NCI-H2227 (cell line): ENCODE data around the gene EBLN2.
A peak's percentile ranks its signal among the peaks of the same experiment; 100 is the strongest.
"Not testable (repeated sequence)": the region's sequence is repeated elsewhere in the genome, so short reads cannot be mapped to it uniquely, and the experiment has no call there.

ENCODE experiments used
- DNase-seq: peaks from one replicate; lab custom pipeline; 2025; ENCODE audit not compliant: unreplicated experiment; lab: John Stamatoyannopoulos, UW

The EBLN2 gene

GRCh38 chr3:73056845-73057150, 4.7 kb upstream of the EBLN2 start:
- DNase-seq = no peak

- DNase-seq = no peak
Measured at GRCh38 chr3:73060302-73060723, 1.1 kb upstream of the EBLN2 start.

DNA sequence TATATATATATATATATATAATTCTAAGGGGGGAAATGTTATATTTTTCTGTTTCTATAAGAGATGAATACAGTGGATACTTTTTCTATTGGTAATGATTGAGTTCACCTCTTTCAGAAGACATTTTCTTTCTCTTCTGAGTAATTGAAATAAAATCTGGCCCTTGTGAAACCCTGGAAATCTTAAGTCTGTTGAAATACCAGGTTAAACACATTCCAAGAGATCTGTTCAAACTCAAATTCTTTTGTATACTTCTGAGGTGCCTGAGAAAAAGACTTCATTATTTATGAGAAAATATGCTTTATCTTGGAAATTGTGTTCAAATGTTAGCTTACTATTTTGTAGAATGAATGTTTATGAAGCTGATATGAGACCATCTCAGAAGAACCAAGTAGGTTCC, 4.8 kb downstream of the EBLN2 start:
- not testable (repeated sequence) for DNase-seq

DNA sequence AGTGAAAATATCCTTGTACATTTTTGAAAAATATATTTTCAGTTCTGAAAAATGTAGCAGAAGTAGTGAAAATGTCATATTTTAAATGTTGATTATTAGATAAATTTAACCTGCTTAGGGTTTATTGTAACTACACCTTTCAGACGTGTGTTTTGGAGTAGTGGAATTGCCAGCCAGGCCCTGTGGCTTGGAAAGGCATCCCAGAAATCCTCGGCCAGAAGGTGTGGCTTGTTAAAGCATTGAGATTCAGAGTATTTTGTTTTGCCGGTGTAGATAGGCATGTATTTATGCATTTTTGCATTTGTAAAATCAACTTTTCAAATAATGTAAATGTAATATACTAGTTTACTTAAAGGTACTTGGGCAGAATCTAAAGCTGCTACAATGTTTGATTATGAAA, 7.0 kb downstream of the EBLN2 start:
- no peak for DNase-seq

- no peak for DNase-seq
Measured at GRCh38 chr3:73069187-73069586, 7.7 kb downstream of the EBLN2 start.

DNA sequence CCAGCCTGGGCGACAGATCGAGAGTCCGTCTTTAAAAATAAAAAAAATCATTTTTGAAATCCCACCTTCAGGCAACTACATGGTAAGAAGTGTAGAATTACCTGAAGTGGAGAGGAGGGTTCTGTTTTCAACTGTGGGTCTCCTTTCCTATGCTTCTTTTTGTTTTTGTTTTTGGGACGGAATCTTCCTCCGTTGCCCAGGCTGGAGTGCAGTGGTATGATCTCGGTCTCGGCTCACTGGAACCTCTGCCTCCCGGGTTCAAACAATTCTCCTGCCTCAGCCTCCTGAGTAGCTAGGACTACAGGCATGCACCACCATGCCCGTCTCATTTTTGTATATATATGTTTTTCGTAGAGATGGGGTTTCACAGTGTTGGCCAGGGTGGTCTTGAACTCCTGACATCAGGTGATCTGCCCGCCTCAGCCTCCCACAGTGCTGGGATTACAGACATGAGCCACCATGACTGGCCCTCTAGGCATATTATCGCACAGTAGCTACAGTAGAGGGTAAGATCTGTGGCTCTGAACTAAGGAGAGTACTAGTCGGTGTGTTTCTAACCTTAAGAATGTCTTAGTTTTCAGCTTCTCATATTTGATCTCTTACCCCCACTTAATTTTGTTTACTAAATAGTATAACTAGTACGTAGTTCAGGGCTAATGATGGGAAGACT, 8.5 kb downstream of the EBLN2 start:
- no peak for DNase-seq

- DNase-seq = no peak
Measured at GRCh38 chr3:73070675-73071575, 9.5 kb downstream of the EBLN2 start.

DNA sequence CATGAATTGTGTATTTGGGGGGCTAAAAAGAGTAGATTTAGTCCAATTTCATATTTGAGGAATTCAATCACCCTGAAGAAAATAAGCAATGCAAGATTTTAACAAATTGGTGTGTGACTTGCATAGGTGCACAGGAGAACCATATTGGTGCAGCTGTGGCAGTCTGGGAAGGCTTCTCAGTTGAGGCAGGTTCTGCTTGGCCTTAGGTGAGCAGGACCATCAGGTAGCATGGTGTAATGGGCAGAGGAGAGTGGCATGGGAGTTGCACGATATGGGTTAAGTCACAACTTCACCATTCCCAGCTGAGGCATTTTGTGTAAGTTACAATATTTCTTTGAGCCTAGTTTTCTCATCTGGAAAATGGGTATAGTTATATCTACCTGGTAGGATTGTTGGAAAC, 10.5 kb downstream of the EBLN2 start:
- DNase-seq = no peak

GRCh38 chr3:73072634-73073033, 11.2 kb downstream of the EBLN2 start:
- no peak for DNase-seq

DNA sequence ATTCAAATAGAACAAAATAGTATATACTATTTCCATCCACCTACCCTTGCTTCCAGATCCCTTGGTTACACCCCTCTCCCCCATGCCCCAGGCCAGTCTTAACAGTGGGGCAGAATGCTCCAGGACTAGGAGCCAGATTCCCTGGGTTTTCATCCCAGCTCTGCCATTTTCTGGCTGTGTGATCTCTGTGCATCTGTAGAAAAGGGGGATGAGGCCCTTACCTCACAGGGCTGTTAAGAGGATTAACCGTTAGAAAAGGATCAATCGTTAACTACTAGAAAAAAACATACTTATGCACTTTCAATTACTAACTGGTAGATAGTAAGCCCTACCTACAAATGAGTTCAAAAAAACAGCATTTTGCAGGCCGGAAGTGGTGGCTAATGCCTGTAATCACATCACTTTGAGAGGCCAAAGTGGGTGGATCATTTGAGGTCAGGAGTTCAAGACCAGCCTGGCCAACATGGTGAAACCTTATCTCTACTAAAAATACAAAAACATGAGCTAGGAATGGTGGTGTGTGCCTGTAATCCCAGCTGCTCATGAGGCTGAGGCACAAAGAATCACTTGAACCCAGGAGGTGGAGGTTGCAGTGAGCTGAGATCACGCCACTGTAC, 11.7 kb downstream of the EBLN2 start:
- no peak for DNase-seq

DNA sequence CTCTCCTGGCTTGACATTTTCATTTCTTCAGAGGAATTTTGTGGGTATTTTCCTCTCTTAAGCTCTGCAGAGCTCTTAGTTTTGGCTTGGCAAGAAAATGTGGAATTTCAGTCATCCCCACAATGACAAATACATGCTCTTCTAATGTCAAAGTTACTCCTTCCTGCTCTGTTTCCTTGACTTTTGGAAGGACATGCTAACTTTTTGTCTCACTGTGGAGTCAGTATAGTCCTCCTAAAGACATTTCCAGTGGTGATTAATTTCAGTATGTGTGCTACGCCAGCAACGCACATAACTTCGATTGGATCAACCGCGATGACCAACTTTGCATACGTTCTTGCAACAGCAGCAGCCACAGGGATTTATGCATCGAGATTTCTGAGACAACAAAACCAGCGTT, 13.3 kb downstream of the EBLN2 start:
- DNase-seq = no peak

DNA sequence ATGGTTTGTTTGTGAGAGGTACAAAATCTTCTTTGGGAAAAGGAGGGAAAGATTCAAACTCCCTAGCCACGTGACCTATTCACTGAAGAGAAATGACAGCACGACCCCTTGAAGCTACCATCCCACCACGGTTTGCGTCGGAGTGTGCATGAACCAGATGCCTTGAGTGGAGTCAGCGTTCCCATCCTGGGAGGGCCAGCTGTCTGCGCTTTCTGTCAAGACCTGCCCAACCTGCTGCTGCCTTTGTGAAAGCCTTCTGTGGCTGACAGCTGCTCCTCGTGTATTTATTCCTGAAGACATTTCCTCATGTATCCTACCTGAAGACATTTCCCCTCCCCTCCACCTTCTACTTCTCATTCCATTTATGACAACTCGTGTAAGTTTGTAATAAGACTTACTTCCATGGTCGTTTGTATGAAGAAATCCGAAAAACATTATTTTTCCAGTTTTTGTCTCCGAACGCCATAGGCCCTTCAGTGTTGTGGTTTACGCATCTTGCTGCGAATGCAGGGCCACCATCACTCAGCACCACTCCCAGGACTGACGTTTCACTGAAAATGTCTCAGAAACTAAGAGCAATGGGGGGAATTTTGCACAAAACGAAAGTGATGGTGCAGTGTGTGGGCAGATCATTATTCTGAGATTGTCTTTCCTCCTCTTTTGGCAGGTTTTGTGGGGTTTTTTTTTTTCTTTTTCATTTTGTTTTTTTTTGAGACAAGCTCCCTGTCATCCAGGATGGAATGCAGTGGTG, 18.9 kb downstream of the EBLN2 start:
- DNase-seq = no peak

- no peak for DNase-seq
Measured at GRCh38 chr3:73081140-73081539, 19.7 kb downstream of the EBLN2 start.

- DNase-seq = no peak
Measured at GRCh38 chr3:73084170-73084569, 22.7 kb downstream of the EBLN2 start.

DNA sequence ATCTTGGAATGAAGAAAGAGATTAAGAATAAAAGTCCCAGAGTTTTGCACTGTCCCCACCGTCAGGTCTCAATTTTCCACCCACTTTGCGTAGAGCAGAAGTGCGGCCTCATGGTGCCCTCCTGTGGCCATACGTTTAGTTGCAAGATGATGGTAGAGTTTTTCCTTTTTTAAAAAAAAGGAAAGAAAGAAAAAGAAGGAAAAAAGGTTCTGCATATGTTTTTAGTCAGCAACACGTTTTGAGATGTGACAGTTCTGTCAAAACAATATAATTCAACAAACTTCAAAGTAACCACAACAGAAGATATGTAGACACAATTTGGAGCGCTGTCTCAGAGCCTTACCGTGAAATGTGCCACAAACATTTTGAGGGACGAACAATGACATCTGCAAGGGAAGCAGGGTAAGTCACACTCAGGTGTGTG, 24.6 kb downstream of the EBLN2 start:
- peak; percentile 22 for DNase-seq

DNA sequence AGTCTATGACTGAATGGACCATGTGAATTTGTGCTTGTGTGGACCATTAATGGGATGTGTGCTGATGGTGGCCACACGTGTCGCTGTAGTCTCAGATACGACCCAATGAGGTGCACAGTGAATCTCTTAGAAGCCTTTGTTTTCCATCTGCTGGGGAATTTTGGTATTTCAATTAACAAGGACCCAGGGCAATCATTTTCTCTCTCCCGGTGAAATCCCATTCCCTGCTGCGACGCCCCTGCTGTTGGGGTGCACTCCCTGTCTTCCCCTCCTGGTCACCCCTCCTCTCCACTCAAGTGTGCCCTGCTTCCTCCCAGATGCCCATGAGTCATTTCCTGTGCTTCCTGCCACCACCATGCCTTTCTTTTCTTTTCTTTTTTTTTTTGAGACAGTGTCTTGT, 32.7 kb downstream of the EBLN2 start:
- DNase-seq = no peak

DNA sequence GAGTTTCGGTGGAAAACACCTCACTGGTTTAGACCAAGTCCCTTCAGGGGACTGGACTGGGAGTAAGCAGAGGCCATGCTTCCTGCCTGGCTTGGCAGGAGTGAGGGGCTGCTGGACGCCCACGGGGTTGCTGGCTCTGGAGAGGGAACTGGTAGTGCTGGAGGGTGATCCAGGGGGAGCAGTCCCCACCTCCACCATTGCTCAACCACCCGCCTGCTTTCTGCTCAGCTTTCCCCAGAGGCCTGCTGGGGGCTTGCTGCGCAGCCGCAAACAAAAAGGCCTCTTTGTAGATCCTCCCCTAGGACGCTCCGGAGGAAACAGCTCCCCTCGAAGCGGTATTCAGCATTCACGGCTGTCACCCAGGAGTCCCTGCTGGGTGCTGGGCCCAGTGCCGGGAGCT, 33.5 kb downstream of the EBLN2 start:
- no peak for DNase-seq

DNA sequence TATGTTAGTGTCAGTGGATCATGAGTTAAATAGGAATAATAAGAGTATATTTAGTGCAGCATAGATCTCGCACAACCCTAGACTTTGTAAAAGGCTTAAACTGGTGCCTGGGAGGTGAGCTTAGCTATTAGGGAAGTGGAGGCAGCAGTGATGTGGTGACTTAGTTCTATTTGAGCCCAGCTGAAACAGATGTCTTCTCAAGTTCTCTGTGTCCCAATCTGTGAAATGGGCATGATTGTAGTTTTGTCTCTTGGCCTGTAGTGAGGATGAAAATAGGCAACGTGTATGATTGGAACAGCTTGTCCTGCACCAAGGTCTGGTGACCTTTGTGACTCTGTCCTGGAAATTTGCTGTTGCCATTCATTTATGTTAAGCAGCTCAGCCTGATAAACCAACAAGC, 34.7 kb downstream of the EBLN2 start:
- DNase-seq = no peak

GRCh38 chr3:73098026-73098425, 36.6 kb downstream of the EBLN2 start:
- no peak for DNase-seq

DNA sequence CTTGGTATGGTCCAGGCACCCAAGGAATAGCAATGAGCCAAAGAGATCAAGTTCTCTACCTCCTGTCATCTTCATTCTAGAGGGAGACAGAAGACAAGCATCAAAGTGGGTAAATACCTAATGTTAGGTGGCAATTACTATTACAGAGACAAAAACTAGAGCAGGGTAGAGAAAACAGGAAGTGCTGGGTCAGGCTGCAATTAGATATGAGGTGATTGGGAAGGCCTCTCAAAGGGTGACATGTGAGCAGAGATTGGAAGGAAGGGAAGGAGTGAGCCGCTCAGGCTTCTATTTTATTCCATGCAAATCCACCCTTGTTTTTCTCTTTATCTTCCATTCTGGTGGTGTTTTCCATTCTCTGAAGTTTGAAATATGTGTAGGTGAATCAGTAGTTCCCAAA, 37.4 kb downstream of the EBLN2 start:
- no peak for DNase-seq

GRCh38 chr3:73100741-73101559, 39.5 kb downstream of the EBLN2 start:
- peak; percentile 84 for DNase-seq
